NB4 (cell line): ENCODE data around the gene ZC3H13.

Experiments
- DNase-seq: peaks from one replicate; pipeline ENCODE4 v3.0.0; 2010; ENCODE audit warnings: low read depth
- H3K4me3 ChIP-seq: one replicate; pipeline ENCODE4 v1.5.1; 2011; ENCODE audit warnings: mild to moderate bottlenecking, low read depth, low read length, moderate library complexity
- CTCF ChIP-seq: IDR thresholded peaks from one replicate; pipeline ENCODE4 v1.5.1; 2012; ENCODE audit warnings: low read depth, low read length
- MAX ChIP-seq: IDR thresholded peaks from 2 replicates; pipeline ENCODE4 v1.6.1; 2011; ENCODE audit warnings: low read depth, low read length
- MYC ChIP-seq: IDR thresholded peaks from 2 replicates; pipeline ENCODE4 v1.6.1; 2011; ENCODE audit warnings: low read depth, low read length
- POLR2A ChIP-seq: IDR thresholded peaks from 2 replicates; pipeline ENCODE4 v1.6.1; 2011; ENCODE audit warnings: mild to moderate bottlenecking; ENCODE audit not compliant: insufficient read length; ENCODE audit errors: extremely low read depth

ZC3H13 gene

GRCh38 chr13:45928843-45929242, 123.7 kb downstream of the ZC3H13 start:
- no peak for DNase-seq
- TF ChIP-seq MAX (no peak), POLR2A (no peak), CTCF (no peak), MYC (no peak)
- H3K4me3 ChIP-seq: no peak overlapping the region

- TF ChIP-seq MYC (no peak), POLR2A (no peak), MAX (no peak), CTCF (no peak)
- no peak overlapping the region for H3K4me3 ChIP-seq
- DNase-seq: no peak
Observed at GRCh38 chr13:45928176-45928575, 124.4 kb downstream of the ZC3H13 start.

GRCh38 chr13:45926741-45927140, 125.8 kb downstream of the ZC3H13 start:
- TF ChIP-seq CTCF (no peak), POLR2A (no peak), MAX (no peak), MYC (no peak)
- DNase-seq: no peak
- H3K4me3 ChIP-seq: no peak overlapping the region

GRCh38 chr13:45925151-45925550, 127.4 kb downstream of the ZC3H13 start:
- peak; percentile 29 for DNase-seq
- no peak for TF ChIP-seq MAX
- no peak for TF ChIP-seq MYC
- TF ChIP-seq POLR2A: no peak
- TF ChIP-seq CTCF: no peak
- H3K4me3 ChIP-seq: no peak overlapping the region

GRCh38 chr13:45921162-45921736, 131.3 kb downstream of the ZC3H13 start:
- no peak overlapping the region for H3K4me3 ChIP-seq
- no peak for DNase-seq
- no peak for TF ChIP-seq POLR2A

- no peak overlapping the region for H3K4me3 ChIP-seq
- DNase-seq: no peak
- TF ChIP-seq CTCF: no peak
- no peak for TF ChIP-seq MYC
- no peak for TF ChIP-seq POLR2A
- TF ChIP-seq MAX: no peak
Observed at GRCh38 chr13:45918597-45918996, 133.9 kb downstream of the ZC3H13 start.
